GM23248 (cell line): ENCODE results near the gene ZKSCAN7.

ENCODE experiments used
- EZH2 ChIP-seq: fragments of 200-600 bp; sonication (generic); IDR thresholded peaks from 2 replicates; pipeline ENCODE4 v1.6.1; 2018; ENCODE audit warnings: antibody characterized with exemption, mild to moderate bottlenecking; ENCODE audit not compliant: insufficient read depth, poor library complexity, severe bottlenecking
- EZH2phosphoT487 ChIP-seq: fragments of 200-600 bp; sonication (generic); IDR thresholded peaks from 2 replicates; pipeline ENCODE4 v1.6.1; 2018; ENCODE audit warnings: antibody characterized with exemption, moderate library complexity, mild to moderate bottlenecking, low read depth; ENCODE audit not compliant: insufficient read depth

DNA sequence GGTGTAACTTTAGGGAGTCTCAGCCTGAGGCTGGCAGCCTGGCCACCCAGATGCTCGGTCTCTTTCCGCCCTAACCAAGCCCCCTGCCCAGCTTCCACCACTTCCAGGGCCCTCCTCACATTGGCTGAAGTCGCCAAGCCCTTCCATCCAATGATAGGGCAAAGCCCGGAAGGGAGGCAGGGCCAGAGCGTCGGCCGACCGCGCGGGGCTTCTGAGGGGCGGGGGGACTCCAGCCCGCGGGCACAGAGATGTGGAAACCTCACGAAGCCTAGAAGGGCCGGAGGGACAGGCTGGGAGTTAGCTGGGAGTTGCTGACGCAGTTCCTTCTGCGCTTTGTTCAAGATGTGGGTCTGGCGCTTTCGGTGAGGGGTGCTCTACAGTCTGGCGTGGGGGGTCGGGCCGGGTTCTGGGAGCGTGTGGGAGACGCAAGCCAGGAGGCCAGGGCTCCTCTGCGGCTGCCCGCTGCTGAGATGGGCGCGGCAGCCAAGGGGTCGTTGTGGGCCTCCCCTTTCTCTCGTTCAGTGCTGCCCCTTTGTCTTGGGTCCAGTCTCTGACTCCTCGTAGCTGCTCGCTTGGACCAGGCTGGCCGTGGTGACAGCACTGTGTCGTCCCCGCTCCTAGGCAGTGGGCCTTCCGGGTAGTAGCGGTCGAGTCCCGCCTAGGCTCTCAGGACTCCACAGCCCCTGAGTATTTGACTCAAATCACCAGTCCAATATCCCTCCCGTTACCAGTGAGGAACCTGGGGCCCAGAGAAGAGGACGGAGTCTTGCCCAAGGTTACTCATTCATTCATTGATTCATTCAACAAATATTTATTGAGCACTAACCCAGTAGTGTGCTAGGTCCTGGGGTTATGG, 29.9 kb downstream of the ZKSCAN7 start, which contains the start of gene ZNF660:
- TF ChIP-seq EZH2phosphoT487, result no peak
- TF ChIP-seq EZH2, result no peak
